HepG2 (cell line): Measurements from ENCODE around the gene NUP85. TPM values are rescaled to one million over a fixed set of nuclear protein-coding genes. Genes with fewer than 3 reads are reported as not detected.
A peak's percentile ranks its signal among the peaks of the same experiment; 100 is the strongest.

Experiments
- CBFB ChIP-seq: sonication (generic); formaldehyde crosslinking; IDR thresholded peaks from 2 replicates; pipeline ENCODE4 v1.4.0; 2020; ENCODE audit warnings: missing genetic modification reagents
- CCDC6 ChIP-seq: sonication (generic); formaldehyde crosslinking; IDR thresholded peaks from 2 replicates; pipeline ENCODE4 v1.8.1; 2022; ENCODE audit warnings: mild to moderate bottlenecking, missing genetic modification reagents, moderate library complexity
- KMT2A ChIP-seq: sonication (generic); formaldehyde crosslinking; IDR thresholded peaks from 2 replicates; pipeline ENCODE4 v1.4.0; 2020; ENCODE audit warnings: missing genetic modification reagents
- MAZ ChIP-seq, 2 experiments: sonication (generic) in 1 of 2; formaldehyde crosslinking in 1 of 2; IDR thresholded peaks; 2 replicates each; pipeline versions ENCODE4 v1.5.0 to v1.6.1; 2012 to 2020; ENCODE audit warnings: low read depth in 2 of 2, mild to moderate bottlenecking in 2 of 2, borderline replicate concordance in 1 of 2, improper control_type of control experiment in 1 of 2, low read length in 1 of 2, missing genetic modification reagents in 1 of 2, moderate library complexity in 1 of 2
- NFKBIZ ChIP-seq: IDR thresholded peaks from 2 replicates; pipeline ENCODE4 v1.6.1; 2018; ENCODE audit warnings: missing genetic modification reagents, missing compliant biosample characterization
- TCF7L2 ChIP-seq: IDR thresholded peaks from 2 replicates; pipeline ENCODE4 v1.6.1; 2011; ENCODE audit warnings: mild to moderate bottlenecking, low read depth, low read length, moderate library complexity
- ZBTB7A ChIP-seq: sonication (generic); formaldehyde crosslinking; IDR thresholded peaks from 2 replicates; pipeline ENCODE4 v1.8.0; 2022; ENCODE audit warnings: mild to moderate bottlenecking, missing genetic modification reagents
- ZNF180 ChIP-seq: sonication (generic); formaldehyde crosslinking; IDR thresholded peaks from 2 replicates; pipeline ENCODE4 v1.4.0; 2020; ENCODE audit warnings: low read depth, missing genetic modification reagents, borderline replicate concordance
- ZNF546 ChIP-seq: sonication (generic); formaldehyde crosslinking; conservative IDR thresholded peaks from 2 replicates; pipeline ENCODE4 v1.8.1; 2023; ENCODE audit warnings: mild to moderate bottlenecking, missing genetic modification reagents
- ZNF563 ChIP-seq: sonication (generic); formaldehyde crosslinking; IDR thresholded peaks from 2 replicates; pipeline ENCODE4 v1.8.0; 2022; ENCODE audit warnings: mild to moderate bottlenecking, moderate library complexity, missing genetic modification reagents
- ZNF614 ChIP-seq: IDR thresholded peaks from 2 replicates; pipeline ENCODE4 v1.6.1; 2018; ENCODE audit warnings: missing biosample characterization, missing genetic modification reagents, inconsistent platforms, borderline replicate concordance
- ZNF780A ChIP-seq: sonication (generic); formaldehyde crosslinking; IDR thresholded peaks from 2 replicates; pipeline ENCODE4 v1.8.0; 2022; ENCODE audit warnings: mild to moderate bottlenecking, missing genetic modification reagents, moderate library complexity
- ZNF839 ChIP-seq: sonication (generic); formaldehyde crosslinking; IDR thresholded peaks from 2 replicates; pipeline ENCODE4 v1.4.0; 2020; ENCODE audit warnings: missing genetic modification reagents, mild to moderate bottlenecking, borderline replicate concordance
- polyA plus RNA-seq, 8 experiments: library from polyadenylated mRNA; depleted of rRNA in 3 of 8; stranded (reverse) in 7 of 8; unstranded in 1 of 8; fragments of >200 nt; fragmentation: Illumina TruSeq in 4 of 8; extraction: Trizol in 4 of 8; gene quantifications; 2 replicates each; pipeline versions ENCODE4 v1.2.1 to v1.2.3, GENCODE V29; 2011 to 2016; ENCODE audit warnings: low read depth in 4 of 8, missing spikeins in 1 of 8, mixed read lengths in 1 of 8; ENCODE audit not compliant: insufficient read depth in 1 of 8
- total RNA-seq, 5 experiments: library from RNA; depleted of rRNA; stranded (reverse); fragments of >200 nt; fragmentation: Illumina TruSeq; extraction: Trizol; gene quantifications; 2 replicates each; pipeline ENCODE4 v1.2.3, GENCODE V29; 2016; ENCODE audit warnings: low read depth in 1 of 5
- TF ChIP-seq, protein P1 (sequence below): sonication (generic); formaldehyde crosslinking; IDR thresholded peaks from 2 replicates; pipeline ENCODE4 v1.4.0; 2020; ENCODE audit warnings: mild to moderate bottlenecking, low read depth, missing genetic modification reagents
- TF ChIP-seq, protein P2 (sequence below): sonication (generic); formaldehyde crosslinking; IDR thresholded peaks from 2 replicates; pipeline ENCODE4 v1.5.1; 2020; ENCODE audit warnings: mild to moderate bottlenecking, missing genetic modification reagents, moderate library complexity
- TF ChIP-seq, protein P3 (sequence below): sonication (generic); formaldehyde crosslinking; IDR thresholded peaks from 2 replicates; pipeline ENCODE4 v1.4.0; 2020; ENCODE audit warnings: missing genetic modification reagents
- TF ChIP-seq, protein P4 (sequence below): fragments of 450-650 bp; IDR thresholded peaks from 2 replicates; pipeline ENCODE4 v1.6.1; 2017
- TF ChIP-seq, protein P5 (sequence below): sonication (generic); formaldehyde crosslinking; IDR thresholded peaks from 2 replicates; pipeline ENCODE4 v1.5.0; 2020; ENCODE audit warnings: missing genetic modification reagents, mild to moderate bottlenecking, borderline replicate concordance
- TF ChIP-seq, protein P6 (sequence below): sonication (generic); formaldehyde crosslinking; IDR thresholded peaks from 2 replicates; pipeline ENCODE4 v1.9.0; 2021; ENCODE audit warnings: missing genetic modification reagents, borderline replicate concordance

NUP85 gene
- total and polyA plus RNA-seq, 2 of the 13 experiments (the other 11 are each of a cell fraction or from before 2014, with no cell fraction given): 89.1 to 124 TPM

DNA sequence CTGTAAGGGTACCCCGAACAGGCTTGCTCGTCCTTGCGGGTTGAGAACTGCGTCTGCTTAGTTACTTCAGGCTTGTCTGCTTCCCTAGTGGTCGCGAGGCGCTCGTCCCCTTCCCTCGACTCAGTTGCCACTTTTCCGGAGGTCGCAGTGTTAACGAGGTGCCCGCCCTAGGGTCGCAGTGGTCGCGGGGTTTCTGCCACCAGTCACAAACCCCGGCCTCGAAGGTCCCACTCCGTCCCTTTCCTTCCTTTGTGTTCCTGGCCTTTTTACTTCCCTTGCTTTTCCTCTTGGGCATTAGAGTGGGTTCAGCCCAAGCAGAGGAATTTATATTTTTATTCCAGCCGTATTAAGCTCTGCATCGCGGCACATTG lies 299 bp downstream of the NUP85 start (continued):
- TF ChIP-seq, protein P1, sequence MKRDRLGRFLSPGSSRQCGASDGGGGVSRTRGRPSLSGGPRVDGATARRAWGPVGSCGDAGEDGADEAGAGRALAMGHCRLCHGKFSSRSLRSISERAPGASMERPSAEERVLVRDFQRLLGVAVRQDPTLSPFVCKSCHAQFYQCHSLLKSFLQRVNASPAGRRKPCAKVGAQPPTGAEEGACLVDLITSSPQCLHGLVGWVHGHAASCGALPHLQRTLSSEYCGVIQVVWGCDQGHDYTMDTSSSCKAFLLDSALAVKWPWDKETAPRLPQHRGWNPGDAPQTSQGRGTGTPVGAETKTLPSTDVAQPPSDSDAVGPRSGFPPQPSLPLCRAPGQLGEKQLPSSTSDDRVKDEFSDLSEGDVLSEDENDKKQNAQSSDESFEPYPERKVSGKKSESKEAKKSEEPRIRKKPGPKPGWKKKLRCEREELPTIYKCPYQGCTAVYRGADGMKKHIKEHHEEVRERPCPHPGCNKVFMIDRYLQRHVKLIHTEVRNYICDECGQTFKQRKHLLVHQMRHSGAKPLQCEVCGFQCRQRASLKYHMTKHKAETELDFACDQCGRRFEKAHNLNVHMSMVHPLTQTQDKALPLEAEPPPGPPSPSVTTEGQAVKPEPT (CRISPR knock-in tag): no peak
- TF ChIP-seq ZBTB7A (0 out of 2 replicates have a peak, but pooled peaks have one; percentile 77), ZNF546 (CRISPR knock-in tag) (no peak), MAZ (IDR thresholded peaks at IDR 0.05; ENCODE audit: borderline replicate concordance, low read depth, low read length) (no peak), MAZ (CRISPR knock-in tag; IDR thresholded peaks at IDR 0.05; ENCODE audit: low read depth) (no peak; the same call in none of the 2 replicates), ZNF180 (CRISPR knock-in tag) (no peak), ZNF563 (0 out of 2 replicates have a peak, but pooled peaks have one; percentile 25), NFKBIZ (no peak), KMT2A (CRISPR knock-in tag) (peak; percentile 9; the same call in 1 of the 2 replicates), CBFB (CRISPR knock-in tag) (no peak; the same call in 1 of the 2 replicates), CCDC6 (CRISPR knock-in tag) (0 out of 2 replicates have a peak, but pooled peaks have one; percentile 78), TCF7L2 (no peak), ZNF614 (CRISPR knock-in tag) (no peak), ZNF839 (CRISPR knock-in tag) (peak; percentile 8; the same call in 1 of the 2 replicates), ZNF780A (CRISPR knock-in tag) (no peak)
- TF ChIP-seq, protein P2, sequence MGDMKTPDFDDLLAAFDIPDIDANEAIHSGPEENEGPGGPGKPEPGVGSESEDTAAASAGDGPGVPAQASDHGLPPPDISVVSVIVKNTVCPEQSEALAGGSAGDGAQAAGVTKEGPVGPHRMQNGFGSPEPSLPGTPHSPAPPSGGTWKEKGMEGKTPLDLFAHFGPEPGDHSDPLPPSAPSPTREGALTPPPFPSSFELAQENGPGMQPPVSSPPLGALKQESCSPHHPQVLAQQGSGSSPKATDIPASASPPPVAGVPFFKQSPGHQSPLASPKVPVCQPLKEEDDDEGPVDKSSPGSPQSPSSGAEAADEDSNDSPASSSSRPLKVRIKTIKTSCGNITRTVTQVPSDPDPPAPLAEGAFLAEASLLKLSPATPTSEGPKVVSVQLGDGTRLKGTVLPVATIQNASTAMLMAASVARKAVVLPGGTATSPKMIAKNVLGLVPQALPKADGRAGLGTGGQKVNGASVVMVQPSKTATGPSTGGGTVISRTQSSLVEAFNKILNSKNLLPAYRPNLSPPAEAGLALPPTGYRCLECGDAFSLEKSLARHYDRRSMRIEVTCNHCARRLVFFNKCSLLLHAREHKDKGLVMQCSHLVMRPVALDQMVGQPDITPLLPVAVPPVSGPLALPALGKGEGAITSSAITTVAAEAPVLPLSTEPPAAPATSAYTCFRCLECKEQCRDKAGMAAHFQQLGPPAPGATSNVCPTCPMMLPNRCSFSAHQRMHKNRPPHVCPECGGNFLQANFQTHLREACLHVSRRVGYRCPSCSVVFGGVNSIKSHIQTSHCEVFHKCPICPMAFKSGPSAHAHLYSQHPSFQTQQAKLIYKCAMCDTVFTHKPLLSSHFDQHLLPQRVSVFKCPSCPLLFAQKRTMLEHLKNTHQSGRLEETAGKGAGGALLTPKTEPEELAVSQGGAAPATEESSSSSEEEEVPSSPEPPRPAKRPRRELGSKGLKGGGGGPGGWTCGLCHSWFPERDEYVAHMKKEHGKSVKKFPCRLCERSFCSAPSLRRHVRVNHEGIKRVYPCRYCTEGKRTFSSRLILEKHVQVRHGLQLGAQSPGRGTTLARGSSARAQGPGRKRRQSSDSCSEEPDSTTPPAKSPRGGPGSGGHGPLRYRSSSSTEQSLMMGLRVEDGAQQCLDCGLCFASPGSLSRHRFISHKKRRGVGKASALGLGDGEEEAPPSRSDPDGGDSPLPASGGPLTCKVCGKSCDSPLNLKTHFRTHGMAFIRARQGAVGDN: peak; percentile 66; the same call in 1 of the 2 replicates
- TF ChIP-seq, protein P3, sequence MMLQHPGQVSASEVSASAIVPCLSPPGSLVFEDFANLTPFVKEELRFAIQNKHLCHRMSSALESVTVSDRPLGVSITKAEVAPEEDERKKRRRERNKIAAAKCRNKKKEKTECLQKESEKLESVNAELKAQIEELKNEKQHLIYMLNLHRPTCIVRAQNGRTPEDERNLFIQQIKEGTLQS: no peak; the same call in 1 of the 2 replicates
- TF ChIP-seq, protein P4, sequence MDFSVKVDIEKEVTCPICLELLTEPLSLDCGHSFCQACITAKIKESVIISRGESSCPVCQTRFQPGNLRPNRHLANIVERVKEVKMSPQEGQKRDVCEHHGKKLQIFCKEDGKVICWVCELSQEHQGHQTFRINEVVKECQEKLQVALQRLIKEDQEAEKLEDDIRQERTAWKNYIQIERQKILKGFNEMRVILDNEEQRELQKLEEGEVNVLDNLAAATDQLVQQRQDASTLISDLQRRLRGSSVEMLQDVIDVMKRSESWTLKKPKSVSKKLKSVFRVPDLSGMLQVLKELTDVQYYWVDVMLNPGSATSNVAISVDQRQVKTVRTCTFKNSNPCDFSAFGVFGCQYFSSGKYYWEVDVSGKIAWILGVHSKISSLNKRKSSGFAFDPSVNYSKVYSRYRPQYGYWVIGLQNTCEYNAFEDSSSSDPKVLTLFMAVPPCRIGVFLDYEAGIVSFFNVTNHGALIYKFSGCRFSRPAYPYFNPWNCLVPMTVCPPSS: no peak
- TF ChIP-seq, protein P5, sequence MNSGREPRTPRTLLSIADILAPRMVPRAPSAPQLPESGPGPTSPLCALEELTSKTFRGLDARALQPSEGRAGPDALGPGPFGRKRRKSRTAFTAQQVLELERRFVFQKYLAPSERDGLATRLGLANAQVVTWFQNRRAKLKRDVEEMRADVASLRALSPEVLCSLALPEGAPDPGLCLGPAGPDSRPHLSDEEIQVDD: peak; percentile 1; the same call in 1 of the 2 replicates
- TF ChIP-seq, protein P6, sequence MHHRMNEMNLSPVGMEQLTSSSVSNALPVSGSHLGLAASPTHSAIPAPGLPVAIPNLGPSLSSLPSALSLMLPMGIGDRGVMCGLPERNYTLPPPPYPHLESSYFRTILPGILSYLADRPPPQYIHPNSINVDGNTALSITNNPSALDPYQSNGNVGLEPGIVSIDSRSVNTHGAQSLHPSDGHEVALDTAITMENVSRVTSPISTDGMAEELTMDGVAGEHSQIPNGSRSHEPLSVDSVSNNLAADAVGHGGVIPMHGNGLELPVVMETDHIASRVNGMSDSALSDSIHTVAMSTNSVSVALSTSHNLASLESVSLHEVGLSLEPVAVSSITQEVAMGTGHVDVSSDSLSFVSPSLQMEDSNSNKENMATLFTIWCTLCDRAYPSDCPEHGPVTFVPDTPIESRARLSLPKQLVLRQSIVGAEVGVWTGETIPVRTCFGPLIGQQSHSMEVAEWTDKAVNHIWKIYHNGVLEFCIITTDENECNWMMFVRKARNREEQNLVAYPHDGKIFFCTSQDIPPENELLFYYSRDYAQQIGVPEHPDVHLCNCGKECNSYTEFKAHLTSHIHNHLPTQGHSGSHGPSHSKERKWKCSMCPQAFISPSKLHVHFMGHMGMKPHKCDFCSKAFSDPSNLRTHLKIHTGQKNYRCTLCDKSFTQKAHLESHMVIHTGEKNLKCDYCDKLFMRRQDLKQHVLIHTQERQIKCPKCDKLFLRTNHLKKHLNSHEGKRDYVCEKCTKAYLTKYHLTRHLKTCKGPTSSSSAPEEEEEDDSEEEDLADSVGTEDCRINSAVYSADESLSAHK: no peak
